BLaER1 (cell line): ENCODE results near the gene WASHC2A.
"Not testable (repeated sequence)": the region's sequence is repeated elsewhere in the genome, so short reads cannot be mapped to it uniquely, and the experiment has no call there.

Source experiments
- H3K27ac ChIP-seq: shearing (Covaris generic); formaldehyde crosslinking; 2 replicates; pipeline ENCODE4 v1.8.1; 2022
- H3K27me3 ChIP-seq: shearing (Covaris generic); formaldehyde crosslinking; 2 replicates; pipeline ENCODE4 v1.8.1; 2022
- H3K36me3 ChIP-seq: shearing (Covaris generic); formaldehyde crosslinking; 2 replicates; pipeline ENCODE4 v1.8.1; 2022
- H3K4me1 ChIP-seq: shearing (Covaris generic); formaldehyde crosslinking; 2 replicates; pipeline ENCODE4 v1.8.1; 2022
- H3K4me2 ChIP-seq: shearing (Covaris generic); formaldehyde crosslinking; 2 replicates; pipeline ENCODE4 v1.8.1; 2022
- H3K4me3 ChIP-seq: shearing (Covaris generic); formaldehyde crosslinking; 2 replicates; pipeline ENCODE4 v1.8.1; 2022
- H3K9ac ChIP-seq: shearing (Covaris generic); formaldehyde crosslinking; 2 replicates; pipeline ENCODE4 v1.8.1; 2022
- H3K9me3 ChIP-seq: shearing (Covaris generic); formaldehyde crosslinking; 2 replicates; pipeline ENCODE4 v1.8.1; 2022
- H4K20me1 ChIP-seq: shearing (Covaris generic); formaldehyde crosslinking; 2 replicates; pipeline ENCODE4 v1.8.1; 2022
- Cebpa-rat ChIP-seq: shearing (Covaris generic); IDR thresholded peaks from 2 replicates; pipeline ENCODE4 v1.8.1; 2022

Gene WASHC2A

DNA sequence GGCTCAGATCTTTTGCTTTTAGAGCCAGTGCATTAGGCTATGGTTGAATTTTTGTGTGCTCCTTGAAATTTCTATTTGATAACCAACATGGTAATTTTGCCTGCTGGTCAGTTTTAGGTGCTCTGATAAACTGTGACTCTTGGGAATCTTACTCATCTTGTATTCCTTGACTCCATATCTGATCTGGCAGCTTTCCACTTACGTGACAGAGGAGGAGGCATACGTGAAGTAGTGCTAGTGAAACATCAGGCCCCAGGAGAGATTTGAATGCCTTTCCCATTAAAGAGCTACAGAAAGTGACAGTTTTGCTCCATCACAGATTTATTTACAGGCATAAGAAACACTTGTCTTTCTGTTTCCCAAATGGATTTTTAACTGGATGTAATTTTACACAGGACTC is 59.0 kb downstream of the WASHC2A start:
- H3K36me3 ChIP-seq = peaks cover 41% of the 10 kb centered on the region
- H3K9me3 ChIP-seq, H3K27me3 ChIP-seq, H3K9ac ChIP-seq, H3K27ac ChIP-seq, H4K20me1 ChIP-seq, H3K4me3 ChIP-seq, H3K4me2 ChIP-seq, H3K4me1 ChIP-seq: not testable (repeated sequence)

GRCh38 chr10:50127770-50128292 is 60.1 kb downstream of the WASHC2A start:
- not testable (repeated sequence) for H3K4me2 ChIP-seq, H4K20me1 ChIP-seq, H3K4me1 ChIP-seq, H3K9ac ChIP-seq, H3K27me3 ChIP-seq, H3K4me3 ChIP-seq, H3K9me3 ChIP-seq, H3K27ac ChIP-seq
- peaks cover 46% of the 10 kb centered on the region for H3K36me3 ChIP-seq

GRCh38 chr10:50131245-50131965 is 63.7 kb downstream of the WASHC2A start:
- H3K27ac ChIP-seq, H3K9ac ChIP-seq, H3K9me3 ChIP-seq, H3K4me2 ChIP-seq, H3K27me3 ChIP-seq, H3K4me1 ChIP-seq, H3K4me3 ChIP-seq, H4K20me1 ChIP-seq: not testable (repeated sequence)
- peaks cover 41% of the 10 kb centered on the region for H3K36me3 ChIP-seq

GRCh38 chr10:50132322-50132721 is 64.6 kb downstream of the WASHC2A start:
- H3K27me3 ChIP-seq = not testable (repeated sequence)

GRCh38 chr10:50132841-50133240 is 65.1 kb downstream of the WASHC2A start:
- not testable (repeated sequence) for H4K20me1 ChIP-seq, H3K9ac ChIP-seq, H3K27ac ChIP-seq, H3K4me2 ChIP-seq, H3K4me1 ChIP-seq, H3K4me3 ChIP-seq, H3K9me3 ChIP-seq, H3K27me3 ChIP-seq
- H3K36me3 ChIP-seq = peaks cover 39% of the 10 kb centered on the region

More at GRCh38 chr10:50132322-50132721, 64.6 kb downstream of the WASHC2A start:
- not testable (repeated sequence) for H3K9me3 ChIP-seq, H3K27ac ChIP-seq, H3K4me2 ChIP-seq, H3K9ac ChIP-seq, H3K4me3 ChIP-seq, H3K4me1 ChIP-seq, H4K20me1 ChIP-seq
- peaks cover 39% of the 10 kb centered on the region for H3K36me3 ChIP-seq

DNA sequence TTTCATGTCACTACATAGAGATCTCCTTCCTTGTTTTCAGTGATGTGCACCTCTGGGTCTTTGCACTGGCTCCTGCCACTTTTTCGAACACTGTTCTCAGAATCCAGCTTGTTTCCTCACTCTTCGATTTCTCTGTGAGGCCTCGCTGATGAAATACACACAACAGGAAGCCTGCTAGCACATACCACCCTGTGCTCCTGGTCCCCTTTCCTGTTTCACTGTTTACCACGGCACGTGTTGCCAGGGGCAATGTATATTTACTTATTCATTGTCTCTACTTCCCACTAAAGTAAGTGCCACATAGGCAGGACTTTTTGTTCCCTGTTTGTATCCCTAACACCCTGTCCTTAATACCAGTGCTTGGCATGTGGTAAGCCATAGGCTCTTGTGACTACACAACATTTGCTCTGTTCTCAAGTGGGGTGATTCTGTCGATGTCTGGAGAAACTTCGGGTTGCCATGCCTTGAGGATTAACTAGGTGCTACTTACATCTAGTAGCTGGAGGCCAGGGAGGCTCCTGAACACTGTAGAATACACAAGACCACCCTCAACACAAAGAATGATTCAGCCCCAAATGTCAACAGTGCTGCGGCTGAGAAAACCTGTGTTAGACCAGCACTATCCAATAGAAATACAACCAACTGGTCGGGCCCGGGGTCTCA is 75.9 kb downstream of the WASHC2A start:
- not testable (repeated sequence) for H3K9ac ChIP-seq, H3K36me3 ChIP-seq, H4K20me1 ChIP-seq, H3K4me2 ChIP-seq, H3K27ac ChIP-seq, H3K4me1 ChIP-seq, H3K9me3 ChIP-seq, H3K27me3 ChIP-seq, H3K4me3 ChIP-seq

DNA sequence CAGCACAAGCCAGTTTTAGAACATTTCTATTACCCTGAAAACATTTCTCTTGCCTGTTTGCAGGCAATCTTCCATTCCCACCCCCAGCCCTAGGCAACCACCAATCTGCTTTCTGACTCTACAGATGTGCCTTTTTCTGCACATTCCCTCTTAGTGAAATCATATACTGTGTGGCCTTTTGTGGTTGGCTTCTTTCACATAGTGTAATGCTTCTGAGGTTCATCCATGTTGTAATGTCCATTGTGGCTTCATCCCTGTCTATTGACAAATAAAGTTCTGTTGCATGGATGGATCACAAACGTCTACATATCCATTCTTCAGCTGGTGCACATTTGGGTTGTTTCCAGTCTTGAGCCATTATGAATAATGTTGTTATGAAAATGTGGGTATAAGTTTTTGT is 77.8 kb downstream of the WASHC2A start:
- H3K4me2 ChIP-seq, H3K4me3 ChIP-seq, H3K27me3 ChIP-seq, H3K9me3 ChIP-seq, H4K20me1 ChIP-seq, H3K4me1 ChIP-seq, H3K36me3 ChIP-seq, H3K9ac ChIP-seq, H3K27ac ChIP-seq: not testable (repeated sequence)

GRCh38 chr10:50152792-50153272 is 85.1 kb downstream of the WASHC2A start:
- H3K4me3 ChIP-seq = no peak overlapping the region
- TF ChIP-seq Cebpa-rat = no peak
- no peaks in the 10 kb centered on the region for H4K20me1 ChIP-seq
- no peak overlapping the region for H3K27ac ChIP-seq
- H3K9ac ChIP-seq = no peak overlapping the region
- no peaks in the 10 kb centered on the region for H3K27me3 ChIP-seq
- no peaks in the 10 kb centered on the region for H3K9me3 ChIP-seq
- no peak overlapping the region for H3K4me2 ChIP-seq
- no peaks in the 10 kb centered on the region for H3K36me3 ChIP-seq
- H3K4me1 ChIP-seq = no peaks in the 10 kb centered on the region

- H3K4me3 ChIP-seq, H3K9me3 ChIP-seq, H3K9ac ChIP-seq, H4K20me1 ChIP-seq, H3K4me1 ChIP-seq, H3K27ac ChIP-seq, H3K36me3 ChIP-seq, H3K4me2 ChIP-seq, H3K27me3 ChIP-seq: not testable (repeated sequence)
Measured at GRCh38 chr10:50157868-50158267, 90.1 kb downstream of the WASHC2A start.

- H3K4me1 ChIP-seq, H3K27me3 ChIP-seq, H3K4me3 ChIP-seq, H3K36me3 ChIP-seq, H3K9ac ChIP-seq, H4K20me1 ChIP-seq, H3K27ac ChIP-seq, H3K9me3 ChIP-seq, H3K4me2 ChIP-seq: not testable (repeated sequence)
Measured at GRCh38 chr10:50159856-50160255, 92.1 kb downstream of the WASHC2A start.

DNA sequence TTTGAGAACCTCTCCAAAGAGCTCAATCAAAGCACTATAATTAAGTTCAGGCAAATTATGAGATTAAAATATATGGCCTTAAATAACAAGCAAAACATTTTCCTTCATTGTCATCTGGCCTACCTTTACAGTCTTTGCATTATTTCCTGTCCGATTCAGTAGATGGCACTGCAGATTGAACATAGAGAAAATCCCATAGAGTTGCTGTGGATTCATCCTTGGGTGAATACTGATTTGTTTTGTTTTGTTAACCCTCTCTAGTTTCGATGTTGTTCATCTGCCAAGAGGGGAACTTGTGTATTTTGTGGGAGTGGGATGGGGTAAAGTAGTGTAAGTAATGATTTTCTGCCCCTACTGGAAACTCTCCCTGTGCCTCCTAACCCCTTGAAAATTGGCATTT is 97.3 kb downstream of the WASHC2A start:
- not testable (repeated sequence) for H4K20me1 ChIP-seq, H3K27me3 ChIP-seq, H3K9ac ChIP-seq

DNA sequence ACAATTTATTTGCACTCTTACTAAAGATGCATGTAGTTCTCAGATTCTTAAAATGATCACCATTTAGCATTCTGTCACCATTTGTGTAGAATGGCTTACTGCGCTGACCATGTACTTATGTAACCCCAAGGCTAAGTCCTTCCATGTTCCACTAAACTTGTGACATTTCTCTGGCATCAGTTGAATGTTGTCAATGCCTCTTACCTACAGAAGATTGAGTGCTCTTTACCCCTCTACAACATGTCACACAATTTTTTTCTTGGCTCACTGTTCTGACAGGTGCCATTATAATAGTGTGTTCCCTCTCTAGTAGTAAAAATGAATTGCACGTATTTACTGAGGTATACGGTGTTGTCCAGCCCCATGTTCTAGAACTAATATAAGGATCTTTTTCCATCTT is 100.1 kb downstream of the WASHC2A start:
- H4K20me1 ChIP-seq, H3K9ac ChIP-seq, H3K27ac ChIP-seq, H3K4me3 ChIP-seq, H3K27me3 ChIP-seq, H3K9me3 ChIP-seq, H3K4me2 ChIP-seq, H3K4me1 ChIP-seq, H3K36me3 ChIP-seq: not testable (repeated sequence)

More for the DNA sequence above, 97.3 kb downstream of the WASHC2A start:
- not testable (repeated sequence) for H3K27ac ChIP-seq, H3K4me3 ChIP-seq, H3K36me3 ChIP-seq, H3K4me1 ChIP-seq, H3K4me2 ChIP-seq, H3K9me3 ChIP-seq

- H3K36me3 ChIP-seq, H4K20me1 ChIP-seq, H3K9ac ChIP-seq, H3K4me2 ChIP-seq, H3K27me3 ChIP-seq, H3K4me1 ChIP-seq, H3K27ac ChIP-seq, H3K9me3 ChIP-seq, H3K4me3 ChIP-seq: not testable (repeated sequence)
Measured at GRCh38 chr10:50169506-50169905, 101.8 kb downstream of the WASHC2A start.

DNA sequence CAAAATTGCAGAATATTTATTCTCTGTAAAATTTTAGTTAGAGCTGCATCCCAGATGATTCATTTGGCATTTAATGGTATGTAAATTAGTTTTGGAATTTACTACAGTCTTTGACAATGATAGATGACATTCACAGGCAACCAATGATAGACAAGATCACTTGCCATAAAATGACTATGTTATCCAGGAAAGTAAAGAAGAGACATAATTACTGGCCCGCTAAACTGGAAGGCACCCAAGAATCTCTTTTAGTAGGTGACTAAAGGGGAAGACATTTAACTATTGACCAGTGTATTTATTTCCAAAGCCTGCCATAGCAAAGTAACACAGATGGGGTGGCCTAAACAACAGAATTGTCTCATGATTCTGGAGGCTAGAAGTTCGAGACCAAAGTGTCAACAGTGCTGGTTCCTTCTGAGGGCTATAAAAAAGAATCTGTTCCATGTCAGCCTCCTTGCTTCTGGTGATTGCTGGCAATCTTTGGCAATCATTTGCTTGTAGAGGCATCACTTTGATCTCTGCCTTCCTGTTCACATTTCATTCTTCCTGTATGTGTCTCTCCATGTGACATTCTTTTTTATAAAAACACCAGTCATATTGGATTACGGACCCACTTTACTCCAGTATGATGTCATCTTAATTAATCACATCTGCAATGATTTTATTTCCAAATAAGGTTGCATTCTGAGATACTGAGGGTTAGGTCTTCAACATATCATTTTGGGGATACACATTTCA is 107.2 kb downstream of the WASHC2A start:
- H3K27ac ChIP-seq, H3K9ac ChIP-seq: not testable (repeated sequence)

More for the DNA sequence above, 107.2 kb downstream of the WASHC2A start:
- H3K9me3 ChIP-seq, H3K36me3 ChIP-seq, H3K27me3 ChIP-seq, H3K4me2 ChIP-seq, H4K20me1 ChIP-seq, H3K4me1 ChIP-seq, H3K4me3 ChIP-seq: not testable (repeated sequence)
